Measurements from ENCODE around the gene PDE3A.

The PDE3A gene

DNA sequence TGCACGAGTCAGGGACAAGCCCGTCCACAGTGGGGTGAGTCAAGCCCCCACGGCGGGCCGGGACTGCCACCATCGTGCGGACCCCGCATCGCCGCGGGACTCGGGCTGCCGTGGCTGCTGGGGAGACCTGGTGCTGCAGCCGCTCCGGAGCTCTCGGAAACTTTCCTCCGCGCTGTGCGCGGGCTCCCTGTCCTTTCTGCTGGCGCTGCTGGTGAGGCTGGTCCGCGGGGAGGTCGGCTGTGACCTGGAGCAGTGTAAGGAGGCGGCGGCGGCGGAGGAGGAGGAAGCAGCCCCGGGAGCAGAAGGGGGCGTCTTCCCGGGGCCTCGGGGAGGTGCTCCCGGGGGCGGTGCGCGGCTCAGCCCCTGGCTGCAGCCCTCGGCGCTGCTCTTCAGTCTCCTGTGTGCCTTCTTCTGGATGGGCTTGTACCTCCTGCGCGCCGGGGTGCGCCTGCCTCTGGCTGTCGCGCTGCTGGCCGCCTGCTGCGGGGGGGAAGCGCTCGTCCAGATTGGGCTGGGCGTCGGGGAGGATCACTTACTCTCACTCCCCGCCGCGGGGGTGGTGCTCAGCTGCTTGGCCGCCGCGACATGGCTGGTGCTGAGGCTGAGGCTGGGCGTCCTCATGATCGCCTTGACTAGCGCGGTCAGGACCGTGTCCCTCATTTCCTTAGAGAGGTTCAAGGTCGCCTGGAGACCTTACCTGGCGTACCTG lies 1.1 kb downstream of the PDE3A start:
- H3K36me3 ChIP-seq (ENCODE audit: insufficient read depth, low read length) = no peaks in the 10 kb centered on the region
- no peak for TF ChIP-seq POLR2AphosphoS5 (IDR thresholded peaks at IDR 0.05; ENCODE audit: borderline replicate concordance, low read depth, low read length)
- TF ChIP-seq FOXP2 (optimal IDR thresholded peaks at IDR 0.05; ENCODE audit: control extremely low read depth, extremely low read length, insufficient read depth) = no peak
- TF ChIP-seq EZH2 (IDR thresholded peaks at IDR 0.05) = no peak
- H3K4me3 ChIP-seq = peak overlapping the region; percentile 89
- H3K27ac ChIP-seq = no peak overlapping the region
- no peaks in the 10 kb centered on the region for H3K9me3 ChIP-seq (ENCODE audit: low read depth, low read length)
- DNase-seq (ENCODE audit: low read depth, low spot score) = no peak
- no peak overlapping the region for H3K9ac ChIP-seq (ENCODE audit: insufficient read length)

GRCh38 chr12:20370014-20370386 lies 1.7 kb downstream of the PDE3A start:
- H3K36me3 ChIP-seq (ENCODE audit: insufficient read depth, low read length) = no peaks in the 10 kb centered on the region
- no peak overlapping the region for H3K27ac ChIP-seq
- no peak overlapping the region for H3K9ac ChIP-seq (ENCODE audit: insufficient read length)
- peak overlapping the region; percentile 89 for H3K4me3 ChIP-seq
- no peaks in the 10 kb centered on the region for H3K9me3 ChIP-seq (ENCODE audit: low read depth, low read length)
- no peak for DNase-seq (ENCODE audit: low read depth, low spot score)
- TF ChIP-seq POLR2AphosphoS5 (IDR thresholded peaks at IDR 0.05; ENCODE audit: borderline replicate concordance, low read depth, low read length) (no peak), EZH2 (IDR thresholded peaks at IDR 0.05) (no peak), FOXP2 (optimal IDR thresholded peaks at IDR 0.05; ENCODE audit: control extremely low read depth, extremely low read length, insufficient read depth) (no peak)

DNA sequence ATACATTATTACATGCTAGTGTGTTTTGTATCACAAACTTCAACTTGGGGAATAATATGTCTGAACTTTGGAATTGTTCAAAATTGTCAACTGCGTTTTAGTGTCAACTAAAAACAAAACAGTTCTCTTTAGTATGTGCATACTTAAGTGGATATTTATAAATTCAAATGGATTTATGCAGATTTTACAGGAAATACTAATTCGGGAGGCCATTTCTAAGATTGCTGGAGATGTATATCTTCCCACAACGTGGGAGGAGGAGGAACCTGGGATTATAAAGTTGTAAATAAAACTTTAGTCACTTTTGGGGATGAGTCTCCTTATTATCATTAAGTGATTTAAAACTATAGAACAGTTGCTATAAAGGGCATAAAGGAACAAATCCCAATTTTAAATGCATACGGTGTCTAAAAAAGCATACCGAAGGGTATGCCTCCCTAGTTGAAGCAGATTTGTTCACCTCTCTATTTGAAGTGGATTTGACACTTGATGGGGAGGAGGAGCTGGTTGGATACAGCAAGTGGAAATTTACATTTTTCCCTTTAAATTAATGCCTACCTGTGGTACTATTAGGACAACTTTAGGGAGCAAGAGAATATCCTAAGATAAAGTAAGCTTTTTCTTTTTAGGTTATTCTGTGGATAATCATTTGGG lies 2.7 kb downstream of the PDE3A start:
- Histone ChIP-seq H3K4me3 (no peak overlapping the region), H3K9ac (ENCODE audit: insufficient read length) (no peak overlapping the region), H3K36me3 (ENCODE audit: insufficient read depth, low read length) (no peaks in the 10 kb centered on the region), H3K27ac (no peak overlapping the region), H3K9me3 (ENCODE audit: low read depth, low read length) (no peaks in the 10 kb centered on the region)
- DNase-seq (ENCODE audit: low read depth, low spot score) = no peak
- TF ChIP-seq FOXP2 (optimal IDR thresholded peaks at IDR 0.05; ENCODE audit: control extremely low read depth, extremely low read length, insufficient read depth) (no peak), EZH2 (IDR thresholded peaks at IDR 0.05) (no peak), POLR2AphosphoS5 (IDR thresholded peaks at IDR 0.05; ENCODE audit: borderline replicate concordance, low read depth, low read length) (no peak)

DNA sequence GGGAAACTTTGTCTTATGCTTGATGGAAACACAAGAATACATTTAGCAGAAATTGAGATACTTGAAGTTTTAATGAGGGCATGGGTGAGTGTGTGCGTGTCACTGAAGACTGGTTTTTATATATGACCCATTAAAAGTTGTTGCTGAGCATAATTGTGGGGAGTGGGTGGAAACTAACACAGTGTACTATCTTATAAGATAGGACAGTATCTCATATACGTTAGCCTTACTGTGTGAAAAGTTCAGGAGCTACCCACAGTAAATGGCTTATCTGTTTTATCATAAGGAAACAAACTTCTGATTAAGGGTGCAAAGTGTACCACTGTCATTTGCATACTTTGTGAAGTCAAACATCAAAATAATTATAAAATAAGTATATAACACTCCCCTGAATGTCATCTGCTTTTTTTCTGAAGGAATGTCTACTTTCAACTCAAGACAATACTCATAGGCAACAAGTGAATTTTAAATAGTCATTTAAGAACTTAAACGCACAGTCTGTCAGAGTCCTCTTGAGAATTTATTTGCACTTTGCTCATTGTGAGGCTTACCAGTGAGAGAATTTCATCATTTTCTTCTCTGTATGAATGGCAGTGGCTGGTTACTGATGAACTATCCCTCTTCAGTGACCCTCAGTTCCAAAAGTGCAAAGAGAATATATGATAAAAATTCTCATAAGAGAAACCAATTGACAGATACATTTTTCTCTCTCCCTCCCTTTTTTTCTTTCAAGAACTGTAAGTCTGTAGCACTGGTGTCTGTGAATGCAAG lies 4.2 kb downstream of the PDE3A start:
- no peak overlapping the region for H3K27ac ChIP-seq
- no peak overlapping the region for H3K4me3 ChIP-seq
- H3K9me3 ChIP-seq (ENCODE audit: low read depth, low read length) = no peaks in the 10 kb centered on the region
- no peak for TF ChIP-seq POLR2AphosphoS5 (IDR thresholded peaks at IDR 0.05; ENCODE audit: borderline replicate concordance, low read depth, low read length)
- no peak for TF ChIP-seq FOXP2 (optimal IDR thresholded peaks at IDR 0.05; ENCODE audit: control extremely low read depth, extremely low read length, insufficient read depth)
- no peak for TF ChIP-seq EZH2 (IDR thresholded peaks at IDR 0.05)
- H3K9ac ChIP-seq (ENCODE audit: insufficient read length) = no peak overlapping the region
- H3K36me3 ChIP-seq (ENCODE audit: insufficient read depth, low read length) = no peaks in the 10 kb centered on the region
- no peak for DNase-seq (ENCODE audit: low read depth, low spot score)

DNA sequence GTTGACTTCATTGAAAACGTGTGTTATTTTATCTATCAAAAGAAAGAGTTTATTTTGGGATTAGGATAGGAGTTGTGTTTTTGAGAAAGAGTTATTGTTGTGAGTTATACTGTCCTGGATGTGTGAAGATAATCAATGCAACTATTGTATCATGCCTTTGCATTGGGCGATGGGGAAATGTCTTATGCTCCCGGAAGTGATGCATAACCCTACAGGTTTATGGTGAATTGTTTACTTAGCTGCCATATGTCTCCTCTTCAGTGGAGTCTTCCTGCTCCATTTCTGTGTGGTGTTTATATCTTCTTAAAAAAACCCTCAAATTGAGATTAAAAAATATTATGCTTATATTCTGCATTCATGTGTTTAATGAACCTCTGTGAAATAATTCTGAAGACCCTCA lies 6.5 kb downstream of the PDE3A start:
- TF ChIP-seq EZH2 (IDR thresholded peaks at IDR 0.05) = no peak
- no peak for TF ChIP-seq FOXP2 (optimal IDR thresholded peaks at IDR 0.05; ENCODE audit: control extremely low read depth, extremely low read length, insufficient read depth)
- TF ChIP-seq POLR2AphosphoS5 (IDR thresholded peaks at IDR 0.05; ENCODE audit: borderline replicate concordance, low read depth, low read length) = no peak
- no peak for DNase-seq (ENCODE audit: low read depth, low spot score)
- Histone ChIP-seq H3K4me3 (no peak overlapping the region), H3K9ac (ENCODE audit: insufficient read length) (no peak overlapping the region), H3K9me3 (ENCODE audit: low read depth, low read length) (no peaks in the 10 kb centered on the region), H3K27ac (no peak overlapping the region), H3K36me3 (ENCODE audit: insufficient read depth, low read length) (no peaks in the 10 kb centered on the region)

DNA sequence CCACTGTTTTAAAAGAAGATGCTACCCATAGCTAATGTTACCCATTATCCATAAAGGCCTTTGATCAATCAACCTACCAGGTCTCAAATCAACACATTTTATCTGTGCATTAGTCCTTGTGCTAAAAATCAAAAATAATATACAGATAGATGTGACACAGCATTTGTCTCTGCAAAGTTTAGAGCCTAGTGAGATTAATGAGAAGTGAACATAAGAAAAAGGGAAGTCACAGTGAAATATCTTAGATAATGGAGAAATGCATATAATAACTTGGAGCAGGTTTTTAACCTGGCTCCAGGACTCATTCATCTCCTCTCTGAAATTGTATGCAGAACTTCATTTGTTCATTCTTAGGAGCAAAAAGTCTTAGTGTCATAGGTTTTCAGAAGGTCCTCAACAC lies 7.2 kb downstream of the PDE3A start:
- no peak for DNase-seq (ENCODE audit: low read depth, low spot score)
- no peaks in the 10 kb centered on the region for H3K36me3 ChIP-seq (ENCODE audit: insufficient read depth, low read length)
- H3K4me3 ChIP-seq = no peak overlapping the region
- H3K27ac ChIP-seq = no peak overlapping the region
- no peaks in the 10 kb centered on the region for H3K9me3 ChIP-seq (ENCODE audit: low read depth, low read length)
- H3K9ac ChIP-seq (ENCODE audit: insufficient read length) = no peak overlapping the region
- no peak for TF ChIP-seq FOXP2 (optimal IDR thresholded peaks at IDR 0.05; ENCODE audit: control extremely low read depth, extremely low read length, insufficient read depth)
- no peak for TF ChIP-seq POLR2AphosphoS5 (IDR thresholded peaks at IDR 0.05; ENCODE audit: borderline replicate concordance, low read depth, low read length)
- no peak for TF ChIP-seq EZH2 (IDR thresholded peaks at IDR 0.05)

DNA sequence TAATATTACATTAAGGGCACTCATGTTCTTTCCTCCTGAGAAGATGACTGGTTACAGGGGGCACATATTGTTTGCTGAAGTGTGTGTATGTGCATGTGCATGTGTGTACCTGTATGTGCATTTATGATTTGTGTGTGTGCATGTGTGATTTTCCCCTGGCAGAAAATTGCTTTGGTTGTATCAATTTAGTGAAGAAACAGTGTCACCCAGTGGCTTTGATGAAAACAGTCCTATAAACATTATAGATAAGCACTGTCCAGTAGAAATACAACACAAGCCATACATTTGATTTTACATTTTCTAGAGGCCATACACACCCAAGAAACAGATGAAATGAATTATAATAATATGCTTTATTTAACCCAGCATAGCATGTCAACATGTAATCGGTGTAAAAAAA lies 8.6 kb downstream of the PDE3A start:
- TF ChIP-seq EZH2 (IDR thresholded peaks at IDR 0.05) (no peak), POLR2AphosphoS5 (IDR thresholded peaks at IDR 0.05; ENCODE audit: borderline replicate concordance, low read depth, low read length) (no peak), FOXP2 (optimal IDR thresholded peaks at IDR 0.05; ENCODE audit: control extremely low read depth, extremely low read length, insufficient read depth) (no peak)
- H3K9ac ChIP-seq (ENCODE audit: insufficient read length) = no peak overlapping the region
- no peaks in the 10 kb centered on the region for H3K36me3 ChIP-seq (ENCODE audit: insufficient read depth, low read length)
- no peak for DNase-seq (ENCODE audit: low read depth, low spot score)
- H3K9me3 ChIP-seq (ENCODE audit: low read depth, low read length) = no peaks in the 10 kb centered on the region
- no peak overlapping the region for H3K4me3 ChIP-seq
- H3K27ac ChIP-seq = no peak overlapping the region

DNA sequence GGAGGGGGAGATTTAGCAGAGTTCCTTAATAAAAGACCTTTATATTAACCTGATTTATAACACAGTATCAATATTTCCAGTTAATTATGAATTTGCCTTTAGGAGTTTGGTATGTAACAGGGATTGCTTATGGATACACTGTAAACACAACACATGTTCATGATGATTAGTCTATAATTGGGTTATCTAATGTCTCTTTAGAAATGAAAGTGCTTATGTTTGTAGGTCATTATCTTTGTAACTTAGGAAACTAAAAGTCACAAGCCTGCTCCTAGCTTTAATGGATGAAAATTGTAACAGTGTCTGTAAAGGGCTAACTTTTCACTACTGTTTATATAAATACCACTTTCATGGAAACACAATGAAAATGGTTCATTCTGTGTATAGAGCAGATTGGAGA lies 9.4 kb downstream of the PDE3A start:
- TF ChIP-seq FOXP2 (optimal IDR thresholded peaks at IDR 0.05; ENCODE audit: control extremely low read depth, extremely low read length, insufficient read depth) (no peak), EZH2 (IDR thresholded peaks at IDR 0.05) (no peak), POLR2AphosphoS5 (IDR thresholded peaks at IDR 0.05; ENCODE audit: borderline replicate concordance, low read depth, low read length) (no peak)
- DNase-seq (ENCODE audit: low read depth, low spot score) = no peak
- Histone ChIP-seq H3K27ac (no peak overlapping the region), H3K36me3 (ENCODE audit: insufficient read depth, low read length) (no peaks in the 10 kb centered on the region), H3K9ac (ENCODE audit: insufficient read length) (no peak overlapping the region), H3K9me3 (ENCODE audit: low read depth, low read length) (no peaks in the 10 kb centered on the region), H3K4me3 (no peak overlapping the region)

Measured in SK-N-MC (cell line).